GM23338 (cell line): ENCODE measurements around the gene MCUR1. TPM values are rescaled to one million over a fixed set of nuclear protein-coding genes. Genes with fewer than 3 reads are reported as not detected.

ENCODE experiments used
- ATAC-seq: fragments of 200-7000 bp; cut with Tn5 transposase; 3 replicates; pipeline ENCODE4 v1.9.1; 2020
- DNase-seq: peaks from one replicate; pipeline ENCODE4 v3.0.0-alpha.2; 2015; ENCODE audit warnings: low spot score
- H2AFZ ChIP-seq: fragments of 200-600 bp; sonication (generic); 2 replicates; pipeline ENCODE4 v1.8.0; 2016; ENCODE audit warnings: antibody characterized with exemption, mild to moderate bottlenecking, moderate library complexity
- H3F3A ChIP-seq: fragments of 200-600 bp; sonication (generic); replicated peaks from 2 replicates; pipeline ENCODE4 v1.8.0; 2017; ENCODE audit warnings: antibody characterized with exemption, mixed run types, low read depth
- H3K27ac ChIP-seq: fragments of 200-600 bp; sonication (generic); 2 replicates; pipeline ENCODE4 v1.6.1; 2016; ENCODE audit warnings: low read depth
- H3K27me3 ChIP-seq: fragments of 200-600 bp; sonication (generic); 2 replicates; pipeline ENCODE4 v1.8.0; 2016; ENCODE audit warnings: mild to moderate bottlenecking, mixed run types, moderate library complexity; ENCODE audit not compliant: insufficient read depth
- H3K36me3 ChIP-seq: fragments of 200-600 bp; sonication (generic); 2 replicates; pipeline ENCODE4 v1.8.0; 2016; ENCODE audit warnings: mild to moderate bottlenecking; ENCODE audit not compliant: insufficient read depth
- H3K4me1 ChIP-seq: fragments of 200-600 bp; sonication (generic); 2 replicates; pipeline ENCODE4 v1.8.0; 2016; ENCODE audit warnings: mild to moderate bottlenecking, moderate library complexity; ENCODE audit not compliant: insufficient read depth
- H3K4me2 ChIP-seq: fragments of 200-600 bp; sonication (generic); 2 replicates; pipeline ENCODE4 v1.7.1; 2017; ENCODE audit warnings: mixed run types
- H3K4me3 ChIP-seq: fragments of 200-600 bp; sonication (generic); 2 replicates; pipeline ENCODE4 v1.6.1; 2016; ENCODE audit warnings: mixed run types
- H3K79me2 ChIP-seq: fragments of 200-600 bp; sonication (generic); replicated peaks from 2 replicates; pipeline ENCODE4 v1.8.0; 2017; ENCODE audit warnings: mild to moderate bottlenecking; ENCODE audit not compliant: insufficient read depth
- H3K9me2 ChIP-seq: fragments of 200-600 bp; sonication (generic); 2 replicates; pipeline ENCODE4 v1.8.0; 2017; ENCODE audit not compliant: insufficient read depth
- H4K20me1 ChIP-seq: fragments of 200-600 bp; sonication (generic); replicated peaks from 2 replicates; pipeline ENCODE4 v1.8.0; 2017; ENCODE audit warnings: mild to moderate bottlenecking; ENCODE audit not compliant: insufficient read depth
- H3K27ac Mint-ChIP-seq: 2 replicates; pipeline ENCODE4 v1.8.0; 2020; ENCODE audit warnings: inconsistent platforms, mild to moderate bottlenecking, moderate library complexity, mixed read lengths
- H3K27me3 Mint-ChIP-seq: 3 replicates; pipeline ENCODE4 v1.8.0; 2022; ENCODE audit warnings: low read depth, mild to moderate bottlenecking, moderate library complexity, mixed read lengths, inconsistent platforms; ENCODE audit not compliant: insufficient read depth, poor library complexity
- H3K36me3 Mint-ChIP-seq: 3 replicates; pipeline ENCODE4 v1.8.0; 2021; ENCODE audit warnings: low read depth, mild to moderate bottlenecking, inconsistent platforms, moderate library complexity, mixed read lengths
- H3K4me1 Mint-ChIP-seq: 3 replicates; pipeline ENCODE4 v1.8.0; 2020; ENCODE audit warnings: mild to moderate bottlenecking, inconsistent platforms, mixed read lengths
- H3K4me3 Mint-ChIP-seq: 3 replicates; pipeline ENCODE4 v1.8.0; 2021; ENCODE audit warnings: moderate library complexity, mild to moderate bottlenecking, inconsistent platforms, mixed read lengths
- H3K9me3 Mint-ChIP-seq: 3 replicates; pipeline ENCODE4 v1.8.0; 2020; ENCODE audit warnings: moderate library complexity, mild to moderate bottlenecking, inconsistent platforms, mixed read lengths
- CREB1 ChIP-seq: fragments of 250-450 bp; sonication (Bioruptor Pico); IDR thresholded peaks from 2 replicates; pipeline ENCODE4 v1.5.0; 2020; ENCODE audit warnings: low read depth, mild to moderate bottlenecking, moderate library complexity
- CTCF ChIP-seq, 2 experiments: fragments of 200-600 bp in 1 of 2; sonication (generic) in 1 of 2; conservative IDR thresholded peaks; 2 replicates each; pipeline versions ENCODE4 v1.5.1 to v1.6.1; 2016 to 2017; ENCODE audit warnings: antibody characterized with exemption in 2 of 2, low read depth in 2 of 2, mild to moderate bottlenecking in 2 of 2, moderate library complexity in 1 of 2
- ETS1 ChIP-seq: IDR thresholded peaks from 2 replicates; pipeline ENCODE4 v1.6.1; 2016; ENCODE audit warnings: antibody characterized with exemption
- EZH2 ChIP-seq: fragments of 200-600 bp; sonication (generic); IDR thresholded peaks from one replicate; pipeline ENCODE4 v1.8.0; 2017; ENCODE audit warnings: antibody characterized with exemption, mild to moderate bottlenecking, low read depth; ENCODE audit not compliant: unreplicated experiment
- EZH2phosphoT487 ChIP-seq: fragments of 200-600 bp; sonication (generic); IDR thresholded peaks from one replicate; pipeline ENCODE4 v1.8.1; 2018; ENCODE audit warnings: antibody characterized with exemption; ENCODE audit not compliant: unreplicated experiment
- JUNB ChIP-seq: IDR thresholded peaks from one replicate; pipeline ENCODE4 v1.6.1; 2016; ENCODE audit warnings: antibody characterized with exemption; ENCODE audit not compliant: unreplicated experiment
- NANOG ChIP-seq: IDR thresholded peaks from 2 replicates; pipeline ENCODE4 v1.6.1; 2016; ENCODE audit warnings: antibody characterized with exemption, borderline replicate concordance
- POLR2AphosphoS5 ChIP-seq: IDR thresholded peaks from 2 replicates; pipeline ENCODE4 v1.6.1; 2016; ENCODE audit warnings: antibody characterized with exemption, low read depth
- REST ChIP-seq: IDR thresholded peaks from one replicate; pipeline ENCODE4 v1.6.1; 2018; ENCODE audit warnings: antibody characterized with exemption; ENCODE audit not compliant: unreplicated experiment
- STAT1 ChIP-seq: IDR thresholded peaks from one replicate; pipeline ENCODE4 v1.6.1; 2016; ENCODE audit warnings: antibody characterized with exemption; ENCODE audit not compliant: unreplicated experiment
- ZNF114 ChIP-seq: fragments of 250-450 bp; sonication (Bioruptor Pico); IDR thresholded peaks from 2 replicates; pipeline ENCODE4 v1.5.0; 2020; ENCODE audit warnings: mild to moderate bottlenecking, moderate library complexity
- ZNF331 ChIP-seq: fragments of 250-450 bp; sonication (Bioruptor Pico); IDR thresholded peaks from 2 replicates; pipeline ENCODE4 v1.5.0; 2020; ENCODE audit warnings: low read depth, mild to moderate bottlenecking, moderate library complexity
- polyA plus RNA-seq: library from polyadenylated mRNA; unstranded; fragments of >200 nt; fragmentation: Nextera tagmentation; extraction: Ambion mirVana; gene quantifications from 2 replicates; pipeline ENCODE4 v1.2.1, GENCODE V29; 2016
- total RNA-seq: library from RNA; depleted of rRNA; stranded (reverse); fragments of >200 nt; shearing (Covaris generic); gene quantifications from 2 replicates; pipeline ENCODE4 v1.2.3, GENCODE V29; 2014

MCUR1 gene
- total and polyA plus RNA-seq, 2 experiments from 2014 or later, result 21.0 to 65.3 TPM

DNA sequence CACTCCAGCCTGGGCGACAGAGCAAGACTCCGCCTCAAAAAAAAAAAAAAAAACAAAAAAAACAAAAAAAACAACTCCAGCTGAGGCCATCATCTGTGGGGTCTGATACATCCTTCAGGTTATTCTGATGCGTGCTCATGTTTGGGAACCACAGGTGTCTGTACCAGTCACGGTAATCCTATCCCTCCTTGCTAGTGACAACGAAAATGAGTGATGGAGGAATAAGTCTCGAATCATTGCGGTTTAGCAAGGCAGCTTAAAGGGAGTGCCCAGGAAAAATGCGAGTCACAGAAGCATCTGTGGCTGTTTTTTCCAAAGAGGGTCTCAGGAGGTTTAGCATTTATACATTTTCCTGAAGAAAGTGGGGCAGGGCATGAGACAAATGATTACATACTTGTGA, 48.8 kb downstream of the MCUR1 start:
- no peak overlapping the region for H3K27ac ChIP-seq
- H3F3A ChIP-seq, result 0 out of 2 replicates have a peak, but pooled peaks cover 3% of the 10 kb centered on the region
- no peaks in the 10 kb centered on the region for H3K9me2 ChIP-seq
- H3K4me2 ChIP-seq, result no peak overlapping the region
- no peak overlapping the region for H3K4me3 Mint-ChIP-seq
- no peak overlapping the region for H3K27ac Mint-ChIP-seq
- H3K4me1 Mint-ChIP-seq, result peaks cover 11% of the 10 kb centered on the region
- TF ChIP-seq CREB1 (CRISPR knock-in tag) (no peak), ETS1 (no peak), STAT1 (no peak)
- 0 out of 2 replicates have a peak overlapping the region, but pooled peaks have one; percentile 43 for H2AFZ ChIP-seq
- H3K4me3 ChIP-seq, result no peak overlapping the region
- no peaks in the 10 kb centered on the region for H3K27me3 ChIP-seq
- DNase-seq (no peak), ATAC-seq (no peak)
- H3K36me3 Mint-ChIP-seq, result no peaks in the 10 kb centered on the region
- H4K20me1 ChIP-seq, result no peaks in the 10 kb centered on the region
- H3K36me3 ChIP-seq, result no peaks in the 10 kb centered on the region
- H3K9me3 Mint-ChIP-seq, result no peaks in the 10 kb centered on the region
- no peaks in the 10 kb centered on the region for H3K79me2 ChIP-seq
- H3K4me1 ChIP-seq, result peaks cover 11% of the 10 kb centered on the region
- peaks cover 3% of the 10 kb centered on the region for H3K27me3 Mint-ChIP-seq

DNA sequence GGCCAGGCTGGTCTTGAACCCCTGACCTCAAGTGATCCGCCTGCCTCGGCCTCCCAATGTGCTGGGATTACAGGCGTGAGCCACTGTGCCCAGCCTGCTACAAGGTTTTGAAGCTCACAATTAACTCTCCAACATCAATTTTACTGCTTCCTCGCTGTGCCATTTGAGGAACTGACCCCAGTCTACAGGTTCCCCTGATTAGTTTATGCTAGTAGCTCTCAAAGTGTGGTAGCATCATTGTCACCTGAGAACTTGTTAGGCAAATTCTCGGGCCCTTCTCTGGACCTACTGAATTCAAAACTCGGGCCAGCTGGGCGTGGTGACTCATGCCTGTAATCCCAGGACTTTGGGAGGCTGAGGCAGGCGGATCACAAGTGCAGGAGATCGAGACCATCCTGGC, 49.4 kb downstream of the MCUR1 start:
- Histone ChIP-seq H3K4me1 (peaks cover 11% of the 10 kb centered on the region), H4K20me1 (no peaks in the 10 kb centered on the region), H3K9me2 (no peaks in the 10 kb centered on the region), H3K27ac (no peak overlapping the region), H3K79me2 (no peaks in the 10 kb centered on the region), H3F3A (0 out of 2 replicates have a peak, but pooled peaks cover 3% of the 10 kb centered on the region), H2AFZ (no peak overlapping the region), H3K4me3 (no peak overlapping the region), H3K4me2 (no peak overlapping the region), H3K27me3 (no peaks in the 10 kb centered on the region), H3K36me3 (no peaks in the 10 kb centered on the region)
- no peak for DNase-seq
- ATAC-seq, result no peak
- H3K27ac Mint-ChIP-seq, result no peak overlapping the region
- peaks cover 6% of the 10 kb centered on the region for H3K27me3 Mint-ChIP-seq
- H3K4me1 Mint-ChIP-seq, result peaks cover 11% of the 10 kb centered on the region
- no peaks in the 10 kb centered on the region for H3K36me3 Mint-ChIP-seq
- H3K9me3 Mint-ChIP-seq, result no peaks in the 10 kb centered on the region
- no peak overlapping the region for H3K4me3 Mint-ChIP-seq
- TF ChIP-seq POLR2AphosphoS5, result no peak
- no peak for TF ChIP-seq STAT1
- no peak for TF ChIP-seq ZNF331 (CRISPR knock-in tag)
- no peak for TF ChIP-seq NANOG
- no peak for TF ChIP-seq CTCF (conservative IDR thresholded peaks at IDR 0.05; ENCODE audit: low read depth in 2 of 2)
- TF ChIP-seq ZNF114 (CRISPR knock-in tag), result no peak
- TF ChIP-seq EZH2phosphoT487, result no peak
- TF ChIP-seq REST, result no peak
- TF ChIP-seq CREB1 (CRISPR knock-in tag), result no peak
- no peak for TF ChIP-seq EZH2
- TF ChIP-seq JUNB, result no peak
